ENCODE data around the gene EMB.
"Not testable (repeated sequence)": the region's sequence is repeated elsewhere in the genome, so short reads cannot be mapped to it uniquely, and the experiment has no call there.

EMB gene

DNA sequence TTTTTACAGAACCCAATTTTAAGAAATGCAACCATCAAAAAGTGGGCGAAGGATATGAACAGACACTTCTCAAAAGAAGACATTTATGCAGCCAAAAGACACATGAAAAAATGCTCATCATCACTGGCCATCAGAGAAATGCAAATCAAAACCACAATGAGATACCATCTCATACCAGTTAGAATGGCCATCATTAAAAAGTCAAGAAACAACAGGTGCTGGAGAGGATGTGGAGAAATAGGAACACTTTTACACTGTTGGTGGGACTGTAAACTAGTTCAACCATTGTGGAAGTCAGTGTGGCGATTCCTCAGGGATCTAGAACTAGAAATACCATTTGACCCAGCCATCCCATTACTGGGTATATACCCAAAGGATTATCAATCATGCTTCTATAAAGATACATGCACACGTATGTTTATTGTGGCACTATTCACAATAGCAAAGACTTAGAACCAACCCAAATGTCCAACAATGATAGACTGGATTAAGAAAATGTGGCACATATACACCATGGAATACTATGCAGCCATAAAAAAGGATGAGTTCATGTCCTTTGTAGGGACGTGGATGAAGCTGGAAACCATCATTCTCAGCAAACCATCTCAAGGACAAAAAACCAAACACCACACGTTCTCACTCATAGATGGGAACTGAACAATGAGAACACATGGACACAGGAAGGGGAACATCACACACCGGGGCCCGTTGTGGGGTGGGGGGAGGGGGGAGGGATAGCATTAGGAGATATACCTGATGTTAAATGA is 19.7 kb downstream of the EMB start:
- DNase-seq, result not testable (repeated sequence)

DNA sequence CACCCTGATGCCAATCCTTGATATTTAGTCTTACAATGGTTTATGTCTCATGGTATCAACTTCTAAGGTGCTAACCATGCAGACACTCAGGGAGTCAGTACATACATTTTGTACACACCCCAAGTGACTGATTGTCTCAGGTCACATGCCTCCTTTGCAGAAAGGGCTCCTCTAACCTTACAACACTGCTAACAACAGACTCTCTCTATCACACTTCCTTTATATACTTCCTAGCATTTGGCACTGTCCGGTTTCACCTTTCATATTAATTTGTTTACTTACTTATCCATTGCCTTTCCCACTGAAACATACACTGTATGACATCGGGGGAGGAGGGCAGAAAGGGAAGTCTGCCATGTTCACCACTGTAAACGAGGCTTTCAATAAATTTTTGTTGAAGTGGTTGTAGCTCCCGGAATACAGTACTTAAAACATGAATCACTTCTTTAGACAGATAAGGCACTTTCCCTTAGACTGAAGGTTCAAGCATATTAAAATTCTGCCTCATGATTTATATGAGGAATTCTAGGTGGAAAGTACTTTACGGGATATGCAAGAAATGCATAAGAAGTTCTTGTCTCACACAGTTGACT is 20.6 kb downstream of the EMB start:
- DNase-seq, result no peak

DNA sequence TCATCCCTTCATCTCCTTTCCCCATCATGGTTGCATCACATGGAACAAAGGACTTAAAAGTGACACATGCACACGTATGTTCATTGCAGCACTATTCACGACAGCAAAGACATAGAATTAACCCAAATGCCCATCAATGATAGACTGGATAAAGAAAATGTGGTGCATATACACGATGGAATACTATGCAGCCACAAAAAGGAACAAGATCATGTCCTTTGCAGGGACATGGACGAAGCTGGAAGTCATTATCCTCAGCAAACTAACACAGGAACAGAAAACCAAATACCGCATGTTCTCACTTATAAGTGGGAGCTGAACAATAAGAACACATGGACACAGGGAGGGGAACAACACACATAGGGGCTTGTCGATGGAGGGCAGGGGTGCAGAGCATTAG is 21.4 kb downstream of the EMB start:
- DNase-seq, result not testable (repeated sequence)

DNA sequence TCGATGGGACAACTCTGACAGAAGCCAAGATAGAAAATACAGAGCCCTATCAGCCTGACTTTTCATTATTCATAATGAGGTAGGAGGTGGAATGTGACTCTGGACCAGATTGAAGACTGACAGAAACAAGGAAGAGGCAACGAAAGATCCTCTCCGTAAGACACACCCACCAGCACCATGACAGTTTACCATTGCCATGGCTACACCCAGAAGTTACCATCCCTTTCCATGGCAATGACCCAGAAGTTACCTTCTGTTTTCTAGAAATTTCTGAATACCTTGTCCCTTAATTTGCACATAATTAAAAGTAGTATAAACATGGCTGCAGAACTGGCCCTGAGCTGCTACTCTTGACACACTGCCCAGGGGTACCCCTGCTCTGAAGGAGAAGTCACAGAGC is 24.5 kb downstream of the EMB start:
- not testable (repeated sequence) for DNase-seq

DNA sequence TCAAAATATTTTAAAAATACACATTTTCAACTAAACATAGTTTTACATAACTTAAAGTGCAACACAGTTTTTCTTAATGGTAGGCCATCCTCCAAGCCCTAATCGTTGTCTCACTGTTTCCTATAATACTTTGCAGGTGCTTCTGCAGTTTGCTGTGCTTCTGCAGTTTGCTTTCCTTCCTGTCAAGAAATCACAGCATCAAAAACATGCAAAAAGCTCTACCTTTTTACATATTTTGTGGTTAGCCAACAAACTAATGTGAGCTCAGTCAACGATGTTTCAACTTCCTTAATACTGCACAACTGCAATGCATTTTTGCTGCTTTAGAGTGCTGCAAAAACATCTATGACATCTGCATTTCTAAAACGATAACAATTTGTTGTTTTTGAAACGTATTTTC is 25.2 kb downstream of the EMB start:
- DNase-seq, result no peak

DNA sequence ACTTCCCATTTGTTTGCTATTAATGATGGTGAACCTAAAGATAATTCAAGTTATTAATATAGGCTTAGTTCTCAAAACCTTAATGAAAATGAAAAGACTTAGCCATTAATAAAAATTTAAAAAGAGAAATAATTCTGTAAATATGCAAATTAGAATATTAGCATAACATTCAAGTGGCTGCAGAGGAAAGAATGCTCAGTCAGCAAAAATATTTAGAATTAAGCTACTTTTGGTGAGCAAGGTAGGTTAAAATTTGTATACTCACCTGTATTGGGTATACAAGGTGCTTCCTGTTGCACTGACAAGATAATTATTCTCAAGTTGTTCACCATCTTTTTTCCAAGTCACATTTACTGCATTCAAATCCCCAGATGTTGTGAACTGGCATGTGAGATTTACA is 30.2 kb downstream of the EMB start:
- DNase-seq, result not testable (repeated sequence)

DNA sequence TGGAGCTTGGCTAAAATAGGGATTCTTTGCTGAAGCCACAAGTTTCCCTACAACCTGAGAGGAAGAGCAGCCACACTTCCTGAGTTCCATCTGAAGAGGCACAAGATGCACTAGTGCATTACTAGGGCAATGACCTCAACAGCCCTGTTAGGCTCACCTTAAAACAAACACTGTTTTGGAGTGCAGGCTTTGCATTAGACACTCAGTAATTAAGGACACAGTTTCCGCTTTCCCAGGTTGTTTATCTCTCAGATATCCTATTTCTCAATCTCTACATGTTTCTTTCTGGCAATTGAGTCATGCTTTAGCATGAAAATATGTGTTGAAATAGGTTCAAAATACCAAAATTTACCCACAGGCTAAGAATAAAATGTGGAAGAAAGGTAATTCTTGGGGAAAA is 34.2 kb downstream of the EMB start:
- DNase-seq, result no peak

DNA sequence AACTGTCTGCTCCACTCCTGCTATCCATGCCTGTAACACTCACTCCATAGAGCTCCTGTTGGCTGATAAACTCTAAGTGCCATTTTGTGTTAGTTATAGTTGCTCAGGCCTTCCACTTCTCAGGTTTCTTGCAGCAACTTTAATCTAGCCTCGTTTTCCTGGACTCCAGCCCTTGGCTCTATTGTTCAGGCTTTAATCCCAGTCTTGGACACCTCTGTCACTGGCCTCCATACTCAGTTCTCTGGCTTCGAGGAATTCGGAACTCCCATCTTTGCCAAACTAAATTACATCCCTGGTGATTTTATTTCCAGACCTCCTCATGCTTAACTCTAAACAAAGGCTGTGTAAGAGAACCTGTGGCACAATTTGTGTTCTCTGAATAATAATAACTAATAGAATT is 39.8 kb downstream of the EMB start:
- no peak for DNase-seq

DNA sequence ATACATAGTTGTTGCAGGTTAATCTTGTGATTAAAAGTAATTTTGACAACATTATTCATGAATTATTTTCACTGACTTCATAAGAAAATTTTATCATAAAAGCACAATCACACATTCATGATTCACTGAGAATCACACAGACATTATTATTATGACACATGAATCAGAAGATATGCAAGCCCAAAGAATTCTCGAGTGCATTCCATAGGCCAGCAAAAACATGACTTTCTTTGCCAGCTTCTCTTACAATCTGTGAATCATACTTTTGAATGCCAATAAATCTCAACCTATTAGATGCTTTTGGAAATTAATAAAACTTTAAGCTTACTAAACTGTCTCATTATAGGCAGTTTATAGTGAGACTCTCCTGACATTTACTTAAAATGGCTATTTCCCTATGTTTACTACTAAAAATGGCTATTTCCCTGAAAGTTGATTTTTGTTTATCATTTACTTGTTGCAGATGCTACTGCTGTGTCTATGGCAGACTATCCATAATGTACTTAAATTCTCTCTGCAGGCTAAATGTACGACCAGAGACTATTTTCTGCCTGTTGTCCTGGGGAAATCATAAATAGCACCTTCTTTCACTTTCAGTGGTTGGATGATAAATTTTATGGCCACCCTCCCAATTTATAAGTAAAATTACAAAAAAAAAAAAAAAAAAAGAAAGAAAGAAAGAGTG is 47.0 kb downstream of the EMB start:
- DNase-seq, result not testable (repeated sequence)

DNA sequence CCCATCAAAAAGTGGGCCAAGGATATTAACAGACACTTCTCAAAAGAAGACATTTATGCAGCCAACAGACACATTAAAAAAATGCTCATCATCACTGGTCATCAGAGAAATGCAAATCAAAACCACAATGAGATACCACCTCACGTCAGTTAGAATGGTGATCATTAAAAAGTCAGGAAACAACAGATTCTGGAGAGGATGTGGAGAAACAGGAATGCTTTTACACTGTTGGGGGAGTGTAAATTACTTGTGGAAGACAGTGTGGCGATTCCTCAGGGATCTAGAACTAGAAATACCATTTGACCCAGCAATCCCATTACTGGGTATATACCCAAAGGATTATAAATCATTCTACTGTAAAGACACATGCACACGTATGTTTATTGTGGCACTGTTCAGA is 48.8 kb downstream of the EMB start:
- DNase-seq, result not testable (repeated sequence)

DNA sequence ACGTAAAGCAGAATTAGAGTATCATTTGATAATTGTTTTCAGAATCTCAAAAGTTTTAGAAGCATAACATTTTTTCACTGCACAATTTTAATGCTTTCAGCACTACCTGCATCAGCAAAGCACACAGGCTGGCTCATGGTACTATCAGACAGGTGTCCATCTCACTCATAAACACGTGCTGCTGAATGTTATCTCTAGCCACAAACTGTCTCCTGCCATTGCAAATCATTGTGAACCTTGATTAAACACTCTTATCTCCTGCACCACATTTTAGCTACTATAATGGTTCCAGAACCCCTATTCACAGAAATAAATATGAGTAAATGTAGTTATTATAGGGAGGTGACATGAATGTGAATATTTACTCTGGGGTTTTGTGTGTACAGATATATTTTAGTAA is 56.7 kb downstream of the EMB start:
- DNase-seq, result not testable (repeated sequence)

DNA sequence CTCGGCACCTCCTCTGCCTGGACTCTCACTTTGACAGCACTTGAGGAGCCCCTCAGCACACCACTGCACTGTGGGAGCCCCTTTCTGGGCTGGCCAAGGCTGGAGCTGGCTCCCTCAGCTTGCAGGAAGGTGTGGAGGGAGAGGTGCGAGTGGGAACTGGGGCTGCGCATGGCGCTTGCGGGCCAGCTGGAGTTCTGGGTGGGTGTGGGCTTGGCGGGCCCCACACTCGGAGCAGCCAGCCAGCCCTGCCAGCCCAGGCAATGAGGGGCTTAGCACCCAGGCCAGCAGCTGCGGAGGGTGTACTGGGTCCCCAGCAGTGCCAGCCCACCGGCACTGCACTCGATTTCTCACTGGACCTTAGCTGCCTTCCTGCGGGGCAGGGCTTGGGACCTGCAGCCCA is 64.4 kb downstream of the EMB start:
- DNase-seq, result not testable (repeated sequence)

DNA sequence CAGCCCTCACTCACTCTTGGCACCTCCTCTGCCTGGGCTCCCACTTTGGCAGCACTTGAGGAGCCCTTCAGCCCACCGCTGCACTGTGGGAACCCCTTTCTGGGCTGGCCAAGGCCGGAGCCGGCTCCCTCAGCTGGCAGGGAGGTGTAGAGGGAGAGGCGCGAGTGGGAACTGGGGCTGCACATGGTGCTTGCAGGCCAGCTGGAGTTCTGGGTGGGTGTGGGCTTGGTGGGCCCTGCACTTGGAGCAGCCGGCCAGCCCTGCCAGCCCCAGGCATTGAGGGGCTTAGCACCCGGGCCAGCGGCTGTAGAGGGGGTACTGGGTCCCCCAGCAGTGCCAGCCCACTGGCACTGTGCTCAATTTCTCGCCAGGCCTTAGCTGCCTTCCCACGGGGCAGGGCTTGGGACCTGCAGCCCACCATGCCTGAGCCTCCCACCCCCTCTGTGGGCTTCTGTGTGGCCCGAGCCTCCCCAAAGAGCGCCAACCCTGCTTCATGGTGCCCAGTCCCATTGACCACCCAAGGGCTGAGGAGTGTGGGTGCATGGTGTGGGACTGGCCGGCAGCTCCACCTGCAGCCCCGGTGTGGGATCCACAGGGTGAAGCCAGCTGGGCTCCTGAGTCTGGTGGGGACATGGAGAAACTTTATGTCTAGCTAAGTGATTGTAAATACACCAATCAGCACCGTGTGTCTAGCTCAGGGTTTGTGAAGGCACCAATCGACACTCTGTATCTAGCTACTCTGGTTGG is 71.6 kb downstream of the EMB start:
- not testable (repeated sequence) for DNase-seq

DNA sequence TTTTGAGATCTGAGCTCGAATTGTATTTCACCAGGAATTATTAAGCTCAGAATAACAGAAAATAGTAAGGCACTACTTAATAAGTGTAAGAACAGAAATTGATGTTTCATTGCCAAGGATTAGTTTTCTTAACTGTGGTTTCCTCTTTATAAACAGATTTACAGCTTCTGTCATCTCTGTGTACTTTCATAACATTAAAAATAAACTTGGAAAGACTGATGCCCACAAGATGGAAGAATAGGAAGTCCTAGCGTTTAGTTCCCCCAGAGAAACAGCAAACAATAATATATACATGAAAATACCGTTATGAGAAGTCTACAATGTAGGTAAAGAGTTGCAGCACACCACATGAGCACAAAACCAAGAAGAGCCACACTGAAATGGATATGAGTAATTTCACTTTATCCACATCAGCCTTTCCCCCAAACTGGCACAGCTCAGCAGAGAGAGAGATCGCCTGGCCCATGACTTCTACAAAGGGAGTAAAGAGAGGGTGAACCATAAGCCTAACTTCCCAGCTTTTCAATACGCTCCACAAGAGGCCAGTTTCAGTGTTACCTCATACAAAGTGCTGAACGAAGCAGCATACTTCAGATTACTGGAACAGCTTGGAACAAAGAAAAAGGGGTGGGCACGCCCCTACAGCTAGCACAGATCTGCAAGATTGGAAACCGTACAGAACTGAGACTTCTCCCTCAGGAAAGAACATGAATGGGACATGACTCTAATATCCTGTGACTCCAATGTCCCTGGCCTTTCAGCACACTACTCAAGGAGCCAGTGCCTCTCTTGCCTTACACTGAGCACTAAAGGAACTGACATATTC is 75.4 kb downstream of the EMB start:
- DNase-seq, result no peak

DNA sequence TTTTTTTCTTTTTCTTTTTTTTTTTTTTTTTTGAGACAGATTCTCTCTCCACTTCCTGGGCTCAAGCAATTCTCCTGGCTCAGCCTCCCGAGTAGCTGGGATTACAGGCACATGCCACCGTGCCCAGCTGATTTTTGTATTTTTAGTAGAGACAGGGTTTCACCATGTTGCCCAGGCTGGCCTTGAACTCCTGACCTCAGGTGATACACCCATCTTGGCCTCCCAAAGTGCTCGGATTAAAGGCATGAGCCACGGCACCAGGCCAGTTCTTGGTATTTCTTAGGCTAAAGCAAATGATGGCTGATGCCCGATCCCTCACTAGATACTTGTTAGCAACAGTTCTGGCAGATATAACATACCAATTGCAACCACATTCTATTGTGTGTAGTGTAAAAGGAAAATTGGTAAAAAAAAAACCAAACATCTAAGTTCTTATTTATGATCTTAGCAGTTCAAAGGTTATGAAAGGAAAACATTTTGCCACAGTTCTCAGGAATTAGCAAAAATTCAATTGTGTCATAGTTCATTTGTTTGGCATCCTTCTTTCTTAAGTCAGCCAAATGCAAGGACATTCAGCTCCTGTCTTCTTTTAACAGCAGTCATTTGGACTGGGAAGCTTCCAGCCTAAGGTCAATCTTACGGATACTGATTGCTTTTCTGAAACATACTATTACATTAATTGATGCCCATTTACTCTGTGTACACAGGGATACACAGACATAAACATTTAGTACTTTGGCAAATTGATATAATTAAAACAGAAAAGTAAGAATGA is 76.4 kb downstream of the EMB start:
- not testable (repeated sequence) for DNase-seq

DNA sequence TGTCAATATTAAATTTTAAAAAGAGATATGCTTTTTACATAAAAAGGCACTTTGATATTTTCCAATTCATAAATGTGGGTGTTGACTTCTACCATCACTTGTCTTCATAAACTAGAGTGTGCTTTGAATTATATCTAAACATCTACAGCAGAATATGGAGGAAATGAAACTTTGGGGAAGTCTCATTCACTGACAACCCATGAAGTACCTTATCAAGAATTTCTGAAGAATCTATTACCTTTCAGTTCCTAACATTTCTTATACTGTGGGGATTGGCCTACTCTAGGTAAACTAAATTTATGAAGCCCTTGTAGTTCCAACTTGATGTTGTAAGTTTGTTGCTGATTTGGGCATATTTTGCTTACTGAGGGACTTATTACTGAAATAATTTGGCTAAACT is 81.9 kb downstream of the EMB start:
- DNase-seq, result no peak

DNA sequence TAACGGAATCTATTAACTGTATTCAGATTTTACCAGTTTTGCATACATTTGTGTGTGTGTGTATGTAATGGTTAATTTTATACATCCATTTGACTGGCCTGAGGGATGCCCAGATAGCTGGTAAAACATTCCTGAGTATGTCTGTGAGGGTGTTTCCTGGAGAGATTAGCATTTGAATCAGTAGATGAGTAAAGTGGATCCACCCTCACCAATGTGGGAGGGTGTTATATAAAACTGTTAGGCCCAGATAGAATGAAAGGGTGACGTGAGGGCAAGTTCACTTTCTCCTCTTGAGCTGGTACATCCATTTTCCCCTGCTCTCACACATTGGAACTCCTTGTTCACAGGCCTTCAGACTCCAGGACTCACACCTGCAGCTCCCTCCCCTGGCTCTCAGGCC is 88.7 kb downstream of the EMB start:
- no peak for DNase-seq

Data from NCI-H524 (cell line).